ENCODE results near the gene ITSN2.

DNA sequence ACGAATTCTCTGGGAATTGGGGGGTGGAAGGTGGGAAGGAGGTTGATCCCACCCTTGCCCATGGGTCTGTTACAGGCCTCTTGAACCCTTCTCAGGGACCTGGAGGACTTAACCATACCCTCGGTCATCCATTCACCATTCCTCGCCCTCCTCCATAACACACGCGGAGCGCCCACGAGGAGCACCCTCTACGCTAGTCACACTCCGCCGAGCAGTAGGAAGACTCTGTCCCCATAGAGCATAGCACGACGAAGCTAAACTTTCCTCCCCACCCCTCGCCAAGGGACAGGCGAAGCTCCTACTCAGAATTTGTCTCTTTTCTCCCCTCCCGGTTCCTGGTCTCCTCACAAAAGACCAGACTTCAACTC is 611 bp upstream of the ITSN2 start:
- no peak for TF ChIP-seq POLR2A (IDR thresholded peaks at IDR 0.05; ENCODE audit: borderline replicate concordance, extremely low read depth, insufficient read depth, insufficient read length)
- TF ChIP-seq, protein P1, sequence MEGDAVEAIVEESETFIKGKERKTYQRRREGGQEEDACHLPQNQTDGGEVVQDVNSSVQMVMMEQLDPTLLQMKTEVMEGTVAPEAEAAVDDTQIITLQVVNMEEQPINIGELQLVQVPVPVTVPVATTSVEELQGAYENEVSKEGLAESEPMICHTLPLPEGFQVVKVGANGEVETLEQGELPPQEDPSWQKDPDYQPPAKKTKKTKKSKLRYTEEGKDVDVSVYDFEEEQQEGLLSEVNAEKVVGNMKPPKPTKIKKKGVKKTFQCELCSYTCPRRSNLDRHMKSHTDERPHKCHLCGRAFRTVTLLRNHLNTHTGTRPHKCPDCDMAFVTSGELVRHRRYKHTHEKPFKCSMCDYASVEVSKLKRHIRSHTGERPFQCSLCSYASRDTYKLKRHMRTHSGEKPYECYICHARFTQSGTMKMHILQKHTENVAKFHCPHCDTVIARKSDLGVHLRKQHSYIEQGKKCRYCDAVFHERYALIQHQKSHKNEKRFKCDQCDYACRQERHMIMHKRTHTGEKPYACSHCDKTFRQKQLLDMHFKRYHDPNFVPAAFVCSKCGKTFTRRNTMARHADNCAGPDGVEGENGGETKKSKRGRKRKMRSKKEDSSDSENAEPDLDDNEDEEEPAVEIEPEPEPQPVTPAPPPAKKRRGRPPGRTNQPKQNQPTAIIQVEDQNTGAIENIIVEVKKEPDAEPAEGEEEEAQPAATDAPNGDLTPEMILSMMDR (IDR thresholded peaks at IDR 0.05 in 2 of 3, conservative IDR thresholded peaks at IDR 0.05 in 1 of 3; ENCODE audit: borderline replicate concordance in 1 of 3, insufficient read depth in 1 of 3, low read depth in 2 of 3, low read length in 2 of 3): no peak

All from HCT116 (cell line).